Ishikawa (cell line): ENCODE measurements around the gene LIMCH1.

ENCODE experiments used
- CEBPB ChIP-seq: IDR thresholded peaks from 2 replicates; pipeline ENCODE4 v1.6.1; 2012
- CREB1 ChIP-seq: IDR thresholded peaks from 2 replicates; pipeline ENCODE4 v1.6.1; 2012; ENCODE audit warnings: low read depth
- EGR1 ChIP-seq: IDR thresholded peaks from 2 replicates; pipeline ENCODE4 v1.6.1; 2012
- EP300 ChIP-seq: IDR thresholded peaks from 2 replicates; pipeline ENCODE4 v1.6.1; 2012; ENCODE audit warnings: borderline replicate concordance
- FOXM1 ChIP-seq: IDR thresholded peaks from 2 replicates; pipeline ENCODE4 v1.6.1; 2012; ENCODE audit warnings: low read depth, borderline replicate concordance
- MAX ChIP-seq: IDR thresholded peaks from 2 replicates; pipeline ENCODE4 v1.6.1; 2012
- NFIC ChIP-seq: IDR thresholded peaks from 2 replicates; pipeline ENCODE4 v1.6.1; 2012
- RAD21 ChIP-seq: IDR thresholded peaks from 2 replicates; pipeline ENCODE4 v1.6.1; 2012; ENCODE audit warnings: low read depth
- REST ChIP-seq: IDR thresholded peaks from 2 replicates; pipeline ENCODE4 v1.6.1; 2012; ENCODE audit warnings: low read depth, mild to moderate bottlenecking
- TAF1 ChIP-seq: IDR thresholded peaks from 2 replicates; pipeline ENCODE4 v1.6.1; 2012; ENCODE audit warnings: low read depth, mild to moderate bottlenecking
- TCF12 ChIP-seq: IDR thresholded peaks from 2 replicates; pipeline ENCODE4 v1.6.1; 2012; ENCODE audit warnings: low read depth
- TEAD4 ChIP-seq: IDR thresholded peaks from 2 replicates; pipeline ENCODE4 v1.6.1; 2012
- USF1 ChIP-seq: IDR thresholded peaks from 2 replicates; pipeline ENCODE4 v1.6.1; 2012
- YY1 ChIP-seq: IDR thresholded peaks from 2 replicates; pipeline ENCODE4 v1.6.1; 2012; ENCODE audit warnings: low read depth
- ZBTB7A ChIP-seq: IDR thresholded peaks from 2 replicates; pipeline ENCODE4 v1.6.1; 2012; ENCODE audit warnings: low read depth

LIMCH1 gene

GRCh38 chr4:41567186-41567585 lies 29.2 kb downstream of the LIMCH1 start:
- TF ChIP-seq CEBPB (no peak), EP300 (no peak), REST (no peak), MAX (no peak), TAF1 (no peak), CREB1 (no peak), TEAD4 (no peak), EGR1 (no peak), RAD21 (no peak)

- TF ChIP-seq EGR1 (no peak), YY1 (no peak), CREB1 (no peak), CEBPB (no peak), FOXM1 (no peak), EP300 (no peak), TCF12 (no peak), REST (no peak), TEAD4 (no peak), MAX (no peak), NFIC (no peak)
Measured at GRCh38 chr4:41568363-41568762, 30.4 kb downstream of the LIMCH1 start.

- TF ChIP-seq MAX: no peak
- no peak for TF ChIP-seq CEBPB
Measured at GRCh38 chr4:41569961-41570360, 32.0 kb downstream of the LIMCH1 start.

GRCh38 chr4:41571422-41571821 lies 33.5 kb downstream of the LIMCH1 start:
- no peak for TF ChIP-seq TEAD4
- no peak for TF ChIP-seq EP300
- no peak for TF ChIP-seq EGR1
- TF ChIP-seq TCF12: no peak
- no peak for TF ChIP-seq TAF1
- TF ChIP-seq ZBTB7A: no peak
- no peak for TF ChIP-seq NFIC

GRCh38 chr4:41572516-41572915 lies 34.6 kb downstream of the LIMCH1 start:
- no peak for TF ChIP-seq TEAD4
- TF ChIP-seq CEBPB: no peak
- no peak for TF ChIP-seq RAD21
- TF ChIP-seq CREB1: no peak
- TF ChIP-seq EGR1: no peak
- no peak for TF ChIP-seq REST
- TF ChIP-seq NFIC: no peak
- no peak for TF ChIP-seq USF1
- no peak for TF ChIP-seq ZBTB7A
- no peak for TF ChIP-seq TAF1
- no peak for TF ChIP-seq EP300
- no peak for TF ChIP-seq YY1
- no peak for TF ChIP-seq TCF12
- TF ChIP-seq FOXM1: no peak
- no peak for TF ChIP-seq MAX

GRCh38 chr4:41572956-41573355 lies 35.0 kb downstream of the LIMCH1 start:
- TF ChIP-seq NFIC (no peak), TEAD4 (no peak), ZBTB7A (no peak), FOXM1 (no peak)
